A673 (cell line): ENCODE measurements around the gene AMOT. TPM values are rescaled to one million over a fixed set of nuclear protein-coding genes. Genes with fewer than 3 reads are reported as not detected.

Source experiments
- BruUV-seq: library from RNA; stranded (reverse); fragments of 400-500 nt; replicated peaks from 2 replicates; lab custom pipeline; 2021; lab: Mats Ljungman, UMichigan
- CTCF ChIA-PET: fragments of 300-600 bp; sonication (Branson Sonifier 250); formaldehyde crosslinking; loops from one replicate; lab custom pipeline; 2022; ENCODE audit warnings: antibody characterized with exemption; lab: Charles Lee
- POLR2A ChIA-PET: fragments of 300-600 bp; sonication (Branson Sonifier 250); formaldehyde crosslinking; loops from one replicate; lab custom pipeline; 2022; ENCODE audit warnings: antibody characterized with exemption; ENCODE audit not compliant: low non-redundant PET; lab: Charles Lee
- DNase-seq: peaks from one replicate; pipeline ENCODE4 v3.0.0-alpha.2; 2015; ENCODE audit warnings: low spot score
- H3K27ac ChIP-seq: fragments of 200-600 bp; sonication (generic); 2 replicates; pipeline ENCODE4 v1.5.1; 2016; ENCODE audit warnings: mixed run types, low read depth, mild to moderate bottlenecking, mixed read lengths, antibody characterized with exemption, low read length; ENCODE audit not compliant: poor library complexity, severe bottlenecking
- H3K27me3 ChIP-seq: fragments of 200-600 bp; sonication (generic); replicated peaks from 2 replicates; pipeline ENCODE4 v1.6.1; 2017; ENCODE audit warnings: mixed run types, low read depth, mild to moderate bottlenecking, mixed read lengths, antibody characterized with exemption, low read length; ENCODE audit not compliant: insufficient read depth, poor library complexity
- H3K36me3 ChIP-seq: fragments of 200-600 bp; sonication (generic); 2 replicates; pipeline ENCODE4 v1.6.1; 2016; ENCODE audit warnings: mixed run types, mild to moderate bottlenecking, mixed read lengths, antibody characterized with exemption, low read length; ENCODE audit not compliant: insufficient read depth, poor library complexity, severe bottlenecking
- H3K4me1 ChIP-seq: fragments of 200-600 bp; sonication (generic); 2 replicates; pipeline ENCODE4 v1.6.1; 2017; ENCODE audit warnings: mixed run types, mild to moderate bottlenecking, mixed read lengths, antibody characterized with exemption, low read length; ENCODE audit not compliant: insufficient read depth, poor library complexity, severe bottlenecking
- H3K4me3 ChIP-seq: fragments of 200-600 bp; sonication (generic); 2 replicates; pipeline ENCODE4 v1.5.1; 2016; ENCODE audit warnings: low read depth, mixed run types, mild to moderate bottlenecking, mixed read lengths, low read length; ENCODE audit not compliant: poor library complexity, severe bottlenecking
- H3K9me3 ChIP-seq: fragments of 200-600 bp; sonication (generic); 2 replicates; pipeline ENCODE4 v1.6.1; 2016; ENCODE audit warnings: mixed run types, low read depth, mild to moderate bottlenecking, mixed read lengths, antibody characterized with exemption, low read length; ENCODE audit not compliant: poor library complexity, severe bottlenecking
- CTCF ChIP-seq: fragments of 300-800, 200-600 bp; sonication (generic); conservative IDR thresholded peaks from 2 replicates; pipeline ENCODE4 v1.5.1; 2017; ENCODE audit warnings: low read depth, mild to moderate bottlenecking, antibody characterized with exemption, low read length, moderate library complexity, mixed read lengths
- EZH2 ChIP-seq: fragments of 200-600 bp; sonication (generic); IDR thresholded peaks from 2 replicates; pipeline ENCODE4 v1.6.1; 2017; ENCODE audit warnings: borderline replicate concordance, low read depth, mild to moderate bottlenecking, mixed read lengths, antibody characterized with exemption, low read length; ENCODE audit not compliant: poor library complexity, severe bottlenecking
- intact Hi-C: fragments of 100-400 bp; cut with micrococcal nuclease; formaldehyde crosslinking; loops from one replicate; pipeline ENCODE4 v1.10.0; 2022; ENCODE audit not compliant: unreplicated experiment
- total RNA-seq: library from RNA; stranded (reverse); gene quantifications from 2 replicates; pipeline ENCODE4 v1.2.3, GENCODE V29; 2021

AMOT gene
- total RNA-seq, 1 experiment from 2014 or later, result 2.6 TPM

- Histone ChIP-seq H3K27me3 (no peaks in the 10 kb centered on the region), H3K27ac (no peak overlapping the region), H3K36me3 (no peaks in the 10 kb centered on the region), H3K9me3 (no peaks in the 10 kb centered on the region), H3K4me1 (no peaks in the 10 kb centered on the region), H3K4me3 (no peak overlapping the region)
- TF ChIP-seq EZH2, result no peak
- no peak for TF ChIP-seq CTCF
- BruUV-seq, result no TSS peak
- POLR2A ChIA-PET, result no interaction called here
- no peak for DNase-seq
- intact Hi-C loops, result no loop called here
- CTCF ChIA-PET, result no interaction called here
These were observed 39.5 kb downstream of the AMOT start for GRCh38 chrX:112800971-112801775.

- no TSS peak for BruUV-seq
- POLR2A ChIA-PET, result no interaction called here
These were observed 41.2 kb downstream of the AMOT start for GRCh38 chrX:112799425-112799824.

DNA sequence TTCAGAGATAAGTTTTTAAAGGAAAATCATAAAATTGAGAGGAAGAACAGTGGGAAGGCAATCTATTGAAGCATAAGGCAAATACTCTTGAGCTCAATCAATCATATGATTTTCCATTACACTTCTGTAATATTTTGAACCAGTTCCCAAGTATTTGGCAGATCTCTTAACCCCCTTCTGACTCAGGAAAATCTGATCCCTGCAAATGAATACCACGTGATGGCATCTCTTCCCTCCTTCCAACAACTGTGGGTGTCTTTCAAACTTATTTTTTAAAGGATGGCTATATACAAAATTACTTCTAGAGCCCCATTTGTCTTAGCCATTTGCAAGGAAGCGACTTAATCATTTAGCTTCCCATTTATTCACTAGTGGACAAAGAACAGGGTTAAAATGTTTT, 41.9 kb downstream of the AMOT start:
- BruUV-seq, result no TSS peak
- Histone ChIP-seq H3K4me1 (no peaks in the 10 kb centered on the region), H3K27ac (no peak overlapping the region), H3K27me3 (no peaks in the 10 kb centered on the region), H3K36me3 (no peaks in the 10 kb centered on the region), H3K4me3 (no peak overlapping the region), H3K9me3 (no peaks in the 10 kb centered on the region)
- TF ChIP-seq EZH2 (no peak), CTCF (no peak)
- intact Hi-C loops, result no loop called here
- no peak for DNase-seq
- ChIA-PET POLR2A (no interaction called here), CTCF (no interaction called here)

More at GRCh38 chrX:112799425-112799824, 41.2 kb downstream of the AMOT start:
- no peaks in the 10 kb centered on the region for H3K36me3 ChIP-seq
- H3K27me3 ChIP-seq, result no peaks in the 10 kb centered on the region
- intact Hi-C loops, result no loop called here
- H3K4me1 ChIP-seq, result no peaks in the 10 kb centered on the region
- H3K4me3 ChIP-seq, result no peak overlapping the region
- no peak overlapping the region for H3K27ac ChIP-seq
- H3K9me3 ChIP-seq, result no peaks in the 10 kb centered on the region
- CTCF ChIA-PET, result no interaction called here
- DNase-seq, result no peak
- no peak for TF ChIP-seq CTCF
- TF ChIP-seq EZH2, result no peak
